HG02885 (cell line): Measurements from ENCODE around the gene FBXO21.

ENCODE experiments used
- ATAC-seq: cut with Tn5 transposase; IDR thresholded peaks from one replicate; pipeline ENCODE4 v1.9.1; 2021; ENCODE audit warnings: mild to moderate bottlenecking; ENCODE audit not compliant: unreplicated experiment, poor library complexity

FBXO21 gene

GRCh38 chr12:117169548-117169947 is 20.7 kb downstream of the FBXO21 start:
- ATAC-seq: no peak

DNA sequence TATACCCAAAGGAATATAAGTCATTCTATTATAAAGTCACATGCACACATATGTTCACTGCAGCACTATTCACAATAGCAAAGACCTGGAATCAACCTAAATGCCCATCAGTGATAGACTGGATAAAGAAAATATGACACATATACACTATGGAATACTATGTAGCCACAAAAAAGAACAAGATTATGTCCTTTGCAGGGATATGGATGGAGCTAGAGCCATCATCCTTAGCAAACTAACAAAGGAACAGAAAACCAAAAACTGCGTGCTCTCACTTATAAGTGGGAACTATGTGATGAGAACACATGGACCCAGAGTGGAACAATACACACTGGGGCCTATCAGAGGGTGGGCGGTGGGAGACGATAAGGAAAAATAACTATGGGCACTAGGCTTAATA is 21.3 kb downstream of the FBXO21 start:
- ATAC-seq: no peak

DNA sequence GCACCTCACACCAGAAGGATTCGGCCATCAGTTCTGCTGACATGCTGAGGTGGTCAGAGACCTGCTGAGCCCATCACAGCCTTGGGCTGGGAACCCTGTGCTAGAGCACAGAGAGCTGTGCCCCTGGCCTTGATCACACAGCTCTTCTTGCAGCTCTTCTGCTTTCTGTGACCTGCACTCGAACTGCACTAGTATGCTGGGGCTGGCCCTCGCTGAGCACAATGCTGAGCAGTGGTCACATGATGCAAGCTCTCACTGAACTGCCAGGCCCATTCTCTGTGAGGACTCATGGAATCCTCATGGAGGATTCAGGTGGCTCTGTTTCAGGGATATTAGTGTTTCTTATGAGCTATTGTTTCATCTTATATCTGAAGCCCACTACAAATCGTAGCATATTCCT is 22.5 kb downstream of the FBXO21 start:
- ATAC-seq: no peak

- no peak for ATAC-seq
Measured at GRCh38 chr12:117166107-117166506, 24.2 kb downstream of the FBXO21 start.

- ATAC-seq: no peak
Measured at GRCh38 chr12:117165342-117165741, 24.9 kb downstream of the FBXO21 start.

- ATAC-seq: no peak
Measured at GRCh38 chr12:117162633-117163032, 27.6 kb downstream of the FBXO21 start.

DNA sequence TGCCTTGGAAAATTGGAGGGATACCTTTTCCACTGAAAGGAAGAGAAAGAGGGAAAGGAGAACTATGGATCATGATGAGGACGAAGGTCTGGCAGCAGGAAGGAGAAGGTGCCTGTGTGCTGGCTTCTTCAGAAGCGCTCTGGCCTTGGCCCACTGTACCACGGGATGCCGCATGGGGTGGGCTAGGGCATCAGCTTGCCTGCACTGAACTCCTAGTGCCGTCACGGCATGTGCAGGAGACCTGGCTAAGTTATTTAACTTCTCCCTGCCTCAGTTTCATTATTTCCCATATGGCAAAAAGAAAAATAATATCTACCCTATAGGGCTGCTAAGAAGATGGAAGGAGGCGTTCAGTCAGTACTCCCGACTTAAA is 28.1 kb downstream of the FBXO21 start:
- ATAC-seq: no peak

- ATAC-seq: no peak
Measured at GRCh38 chr12:117161460-117162166, 28.7 kb downstream of the FBXO21 start.

DNA sequence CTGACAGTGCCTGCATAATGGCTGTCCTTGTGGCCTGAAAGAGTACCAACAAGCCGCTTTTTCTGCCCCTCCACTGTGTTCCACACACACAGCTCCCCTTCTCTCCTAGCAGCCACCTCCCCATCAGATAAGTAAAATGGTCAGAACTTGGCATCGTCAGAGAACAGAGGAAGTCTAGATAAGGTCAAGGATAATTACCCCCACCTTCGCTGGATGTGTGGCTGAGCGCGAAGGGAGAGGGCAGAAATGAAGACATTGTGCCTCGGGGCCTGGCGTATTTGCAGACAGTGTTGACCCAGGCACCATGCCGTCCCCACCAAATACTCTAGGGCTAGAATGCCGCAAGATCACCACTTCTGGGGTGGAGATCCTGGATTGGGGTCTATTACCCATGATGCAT is 30.6 kb downstream of the FBXO21 start:
- no peak for ATAC-seq

GRCh38 chr12:117158911-117159553 is 31.2 kb downstream of the FBXO21 start:
- no peak for ATAC-seq

DNA sequence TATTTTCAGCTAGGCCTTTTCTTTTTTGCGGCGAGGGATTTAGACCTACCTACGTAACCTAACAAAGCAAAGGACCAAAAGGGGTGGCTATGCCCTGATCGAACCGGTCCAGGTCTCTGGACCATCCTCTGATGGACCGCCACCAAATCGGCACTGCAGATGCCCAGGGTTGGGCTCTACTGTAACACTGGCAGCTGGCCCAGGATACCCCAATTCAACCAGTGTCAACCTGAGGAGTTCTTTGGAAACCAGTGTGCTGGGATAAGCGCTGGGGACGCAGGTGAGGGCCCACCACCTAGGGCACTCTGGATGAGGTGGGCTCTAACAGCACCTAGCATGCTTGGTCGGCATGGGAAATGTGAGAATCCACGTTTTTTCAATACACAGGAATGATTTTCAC is 32.2 kb downstream of the FBXO21 start:
- no peak for ATAC-seq

- ATAC-seq: peak; percentile 73
Measured at GRCh38 chr12:117155278-117156060, 34.8 kb downstream of the FBXO21 start.

GRCh38 chr12:117152793-117153775 is 37.2 kb downstream of the FBXO21 start:
- peak; percentile 49 for ATAC-seq

- ATAC-seq: no peak
Measured at GRCh38 chr12:117151403-117152031, 38.8 kb downstream of the FBXO21 start.

DNA sequence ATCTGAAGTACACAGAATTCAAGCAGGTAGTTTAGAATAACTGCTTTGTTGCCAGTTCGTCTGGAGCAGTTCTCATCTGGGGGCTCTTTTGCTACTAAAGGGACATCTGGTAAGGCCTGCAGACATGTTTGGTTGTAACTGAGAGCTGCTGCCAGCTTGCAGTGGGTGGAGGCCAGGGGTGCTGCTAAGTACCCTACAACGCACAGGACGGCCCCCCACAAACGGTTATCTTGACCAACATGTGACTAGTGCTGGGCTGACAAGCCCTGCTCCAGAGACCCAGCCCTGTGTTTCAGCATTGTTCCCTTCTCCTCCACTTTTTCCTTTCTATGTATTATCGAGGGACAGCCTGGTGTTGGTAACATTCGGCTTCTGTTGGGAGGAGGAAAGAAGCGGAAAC is 40.8 kb downstream of the FBXO21 start:
- no peak for ATAC-seq

DNA sequence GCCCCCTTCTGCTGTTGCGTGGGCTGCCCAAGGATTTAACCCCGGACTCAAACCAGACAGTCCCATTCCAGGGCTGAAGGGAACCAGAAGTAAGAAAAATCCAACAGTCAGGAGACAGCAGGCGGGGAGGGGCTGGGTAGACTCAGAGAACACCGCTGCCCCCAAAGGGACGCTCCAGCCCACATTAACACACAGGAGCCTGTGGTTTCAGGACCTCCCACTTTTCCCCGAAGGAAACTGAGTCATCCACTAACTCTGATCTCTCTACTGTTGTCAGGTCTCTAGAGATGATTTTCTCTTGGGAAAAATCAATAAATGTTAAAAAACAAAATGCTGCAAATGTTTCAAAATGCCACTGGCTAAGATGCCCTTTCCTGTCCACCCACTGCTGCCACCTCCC is 41.6 kb downstream of the FBXO21 start:
- no peak for ATAC-seq

DNA sequence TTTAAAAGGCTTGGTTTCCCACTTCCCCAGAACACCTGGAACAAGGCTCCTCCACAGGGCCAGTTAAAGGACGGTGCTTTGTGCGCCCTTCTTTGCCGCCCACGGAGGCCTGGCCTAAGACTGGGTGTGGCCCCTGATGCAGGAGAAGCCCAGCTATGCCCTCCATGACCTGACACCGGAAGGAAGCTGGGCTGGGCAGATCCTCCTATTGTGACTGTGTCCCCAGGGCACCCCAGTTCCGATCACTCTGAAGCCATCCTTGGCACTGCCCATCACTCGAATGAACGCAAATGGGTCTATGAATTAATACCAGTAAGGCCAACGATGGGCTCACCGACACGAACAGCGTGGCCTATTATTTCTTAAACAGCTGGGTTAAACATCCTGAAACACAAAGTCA is 42.6 kb downstream of the FBXO21 start:
- no peak for ATAC-seq

GRCh38 chr12:117145597-117146154 is 44.6 kb downstream of the FBXO21 start:
- ATAC-seq: no peak

- no peak for ATAC-seq
Measured at GRCh38 chr12:117144599-117144998, 45.7 kb downstream of the FBXO21 start.
